ENCODE data around the gene PROSER3.

The PROSER3 gene

GRCh38 chr19:35773020-35773806 lies 15.2 kb downstream of the PROSER3 start:
- H3K4me3 ChIP-seq (ENCODE audit: low read depth, low read length): no peak overlapping the region
- no peak for TF ChIP-seq CTCF (IDR thresholded peaks at IDR 0.05)
- H3K9ac ChIP-seq: no peak overlapping the region
- H3K4me2 ChIP-seq (ENCODE audit: low read length): no peak overlapping the region
- H3K27me3 ChIP-seq (ENCODE audit: control insufficient read depth, insufficient read depth, low read length): no peaks in the 10 kb centered on the region
- peaks cover 15% of the 10 kb centered on the region for H3K4me1 ChIP-seq
- no peak overlapping the region for H3K27ac ChIP-seq
- H3K79me2 ChIP-seq: no peaks in the 10 kb centered on the region
- H3K9me3 ChIP-seq (ENCODE audit: control insufficient read depth, low read length): no peaks in the 10 kb centered on the region
- H3K36me3 ChIP-seq (ENCODE audit: control insufficient read depth, insufficient read depth, low read length): no peaks in the 10 kb centered on the region
- H2AFZ ChIP-seq: no peak overlapping the region

DNA sequence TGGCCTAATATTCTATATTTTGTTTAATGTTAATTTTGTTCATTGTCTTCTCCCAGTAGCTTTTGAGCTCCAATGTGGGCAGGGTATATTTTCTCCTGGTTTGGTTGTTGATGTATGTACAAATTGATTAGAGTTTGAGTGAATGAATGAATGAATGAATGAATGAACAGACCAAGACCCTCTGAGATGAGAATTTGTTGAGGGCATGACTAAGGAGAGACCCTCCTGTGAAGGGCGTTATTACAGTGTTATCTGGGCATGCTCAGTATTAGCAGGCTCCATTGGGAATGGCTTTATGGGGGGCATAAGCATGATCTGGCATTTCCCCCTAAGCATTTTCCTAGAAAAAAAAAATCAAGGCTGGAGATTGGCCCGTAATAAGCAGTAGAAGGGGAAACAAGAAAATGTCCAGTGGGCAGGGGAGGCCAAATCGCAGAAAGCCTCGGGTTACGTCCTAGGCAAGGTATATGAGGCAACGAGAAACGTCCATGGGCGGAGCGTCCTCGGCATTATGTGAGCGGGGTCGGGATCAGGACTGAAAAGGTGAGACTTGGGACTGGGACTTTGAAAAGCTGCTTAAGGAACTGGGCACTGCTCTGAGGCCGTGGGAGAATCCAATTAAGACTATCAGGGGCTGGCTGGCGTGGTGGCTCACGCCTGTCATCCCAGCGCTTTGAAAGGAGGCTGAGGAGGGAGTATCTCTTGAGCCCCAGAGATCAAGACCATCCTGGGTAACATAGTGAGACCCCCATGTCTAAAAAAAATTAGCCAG lies 16.5 kb downstream of the PROSER3 start:
- no peak overlapping the region for H3K27ac ChIP-seq
- H3K27me3 ChIP-seq (ENCODE audit: control insufficient read depth, insufficient read depth, low read length): no peaks in the 10 kb centered on the region
- peak overlapping the region; percentile 43 for H3K4me3 ChIP-seq (ENCODE audit: low read depth, low read length)
- H3K79me2 ChIP-seq: no peaks in the 10 kb centered on the region
- H3K9ac ChIP-seq: no peak overlapping the region
- H3K9me3 ChIP-seq (ENCODE audit: control insufficient read depth, low read length): no peaks in the 10 kb centered on the region
- peak overlapping the region; percentile 80 for H2AFZ ChIP-seq
- no peaks in the 10 kb centered on the region for H3K36me3 ChIP-seq (ENCODE audit: control insufficient read depth, insufficient read depth, low read length)
- no peak for TF ChIP-seq CTCF (IDR thresholded peaks at IDR 0.05)
- peak overlapping the region; percentile 77 for H3K4me2 ChIP-seq (ENCODE audit: low read length)
- H3K4me1 ChIP-seq: peaks cover 10% of the 10 kb centered on the region

DNA sequence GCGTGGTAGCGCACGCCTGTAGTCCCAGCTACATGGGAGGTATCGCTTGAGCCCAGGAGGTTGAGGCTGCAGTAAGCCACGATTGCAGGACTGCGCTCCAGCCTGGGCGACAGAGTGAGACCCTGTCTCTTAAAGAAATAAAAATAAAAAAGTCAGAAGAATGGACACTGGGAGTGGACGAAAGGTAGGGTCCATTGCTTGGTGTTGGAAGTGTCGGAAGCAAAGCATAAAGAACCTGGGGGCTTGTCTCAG lies 17.0 kb downstream of the PROSER3 start:
- Histone ChIP-seq H3K9me3 (ENCODE audit: control insufficient read depth, low read length) (no peaks in the 10 kb centered on the region), H3K9ac (no peak overlapping the region), H2AFZ (peak overlapping the region; percentile 80), H3K4me3 (ENCODE audit: low read depth, low read length) (peak overlapping the region; percentile 43), H3K4me1 (peaks cover 10% of the 10 kb centered on the region), H3K27ac (no peak overlapping the region), H3K27me3 (ENCODE audit: control insufficient read depth, insufficient read depth, low read length) (no peaks in the 10 kb centered on the region), H3K36me3 (ENCODE audit: control insufficient read depth, insufficient read depth, low read length) (no peaks in the 10 kb centered on the region), H3K79me2 (no peaks in the 10 kb centered on the region), H3K4me2 (ENCODE audit: low read length) (peak overlapping the region; percentile 77)
- TF ChIP-seq CTCF (IDR thresholded peaks at IDR 0.05): no peak

DNA sequence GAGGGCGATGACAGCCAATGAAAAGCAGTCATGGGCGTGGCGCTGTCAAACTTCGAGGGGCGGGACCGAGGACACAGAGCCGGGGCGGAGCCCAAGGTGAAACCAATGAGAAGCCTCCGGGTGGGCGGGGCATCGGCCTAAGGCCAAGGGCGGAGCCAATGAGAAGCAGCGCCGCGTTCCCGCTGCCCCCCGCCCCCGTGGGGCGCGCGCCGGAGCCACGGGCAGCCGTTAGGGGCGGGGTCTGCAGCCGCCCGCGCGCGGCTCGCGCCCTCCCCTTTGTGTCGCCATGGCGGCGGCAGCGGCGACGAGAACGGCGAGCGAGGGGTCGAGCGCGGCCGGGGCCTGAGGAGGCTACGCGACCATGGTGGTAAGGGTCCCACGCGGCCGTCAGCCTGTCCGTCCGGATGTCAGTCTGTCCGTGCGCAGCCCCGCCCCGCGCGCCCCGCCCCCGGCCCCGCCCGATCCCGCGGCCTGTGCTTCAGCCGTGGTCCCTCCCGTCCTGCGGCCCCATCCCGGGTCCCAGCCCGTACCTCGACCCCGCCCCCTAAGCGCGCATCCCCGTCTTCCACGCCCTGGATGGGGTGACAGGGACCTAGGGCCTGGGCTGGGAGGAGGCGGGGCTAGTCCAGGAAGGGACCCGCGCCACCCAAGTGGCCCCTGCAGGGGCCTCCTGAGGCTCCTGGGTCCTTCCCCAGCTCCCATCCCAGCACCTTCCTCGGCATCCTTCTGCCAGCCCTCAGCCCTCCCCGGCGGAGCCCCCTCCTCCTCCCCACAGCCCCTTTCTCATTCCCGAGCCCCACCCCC lies 17.5 kb downstream of the PROSER3 start, which contains the start of gene ARHGAP33:
Gene ARHGAP33, plus strand, starts transcription at position 267 of the 804 bp plus-strand sequence. Its CDS starts 95 bp downstream, at position 362.
- Histone ChIP-seq H3K79me2 (no peaks in the 10 kb centered on the region), H3K4me1 (peaks cover 10% of the 10 kb centered on the region), H3K9ac (no peak within 1 kb of the TSS), H2AFZ (peak within 1 kb of the TSS; percentile 80), H3K27me3 (ENCODE audit: control insufficient read depth, insufficient read depth, low read length) (no peaks in the 10 kb centered on the region), H3K36me3 (ENCODE audit: control insufficient read depth, insufficient read depth, low read length) (no peaks in the 10 kb centered on the region), H3K4me3 (ENCODE audit: low read depth, low read length) (peak within 1 kb of the TSS; percentile 43), H3K27ac (no peak within 1 kb of the TSS), H3K4me2 (ENCODE audit: low read length) (peak within 1 kb of the TSS; percentile 77), H3K9me3 (ENCODE audit: control insufficient read depth, low read length) (no peaks in the 10 kb centered on the region)
- TF ChIP-seq CTCF (IDR thresholded peaks at IDR 0.05): no peak
